ENCODE results near the gene GPR4. TPM values are rescaled to one million over a fixed set of nuclear protein-coding genes. Genes with fewer than 3 reads are reported as not detected.

GPR4 gene
- total RNA-seq (2021), result 0.07 TPM in 1 of 2 replicates, not detected in the other
- long read RNA-seq, result 0 reads

- WGBS (ENCODE audit: extremely low coverage, insufficient read length, low lambda C conversion rate), result no CpG with 5 or more reads among the region's 52 CpGs
- Histone ChIP-seq H4K5ac (ENCODE audit: insufficient read length, low read depth, low read length) (no peak within 1 kb of the TSS), H3T11ph (ENCODE audit: low read length) (no peak within 1 kb of the TSS), H4K20me1 (ENCODE audit: control insufficient read depth, insufficient read depth, insufficient read length) (no peaks in the 10 kb centered on the region), H4K91ac (ENCODE audit: insufficient read length, low read depth, low read length) (no peak within 1 kb of the TSS), H4K8ac (replicated peaks; ENCODE audit: insufficient read length, low read depth, low read length) (no peak within 1 kb of the TSS), H2BK12ac (ENCODE audit: insufficient read length, low read depth, low read length) (no peak within 1 kb of the TSS), H3K14ac (ENCODE audit: insufficient read depth, low read length) (no peak within 1 kb of the TSS), H3K9ac (ENCODE audit: extremely low read depth, insufficient read length, low read length) (no peak within 1 kb of the TSS), H3K4ac (ENCODE audit: low read depth, low read length) (no peak within 1 kb of the TSS), H2BK120ac (ENCODE audit: low read depth, low read length, poor library complexity, severe bottlenecking) (no peak within 1 kb of the TSS), H3K18ac (ENCODE audit: insufficient read length, low read depth, low read length) (no peak within 1 kb of the TSS), H3K56ac (ENCODE audit: insufficient read length, low read depth, low read length) (no peak within 1 kb of the TSS), H2BK5ac (ENCODE audit: insufficient read length, low read length) (no peak within 1 kb of the TSS), H2BK20ac (ENCODE audit: low read depth, low read length, poor library complexity, severe bottlenecking) (no peak within 1 kb of the TSS), H3K9me3 (ENCODE audit: control insufficient read depth, low read depth, low read length) (no peaks in the 10 kb centered on the region), H3K27me3 (ENCODE audit: insufficient read depth, low read length) (peaks cover 34% of the 10 kb centered on the region), H3K79me1 (ENCODE audit: insufficient read depth, low read depth, low read length, poor library complexity, severe bottlenecking) (no peaks in the 10 kb centered on the region), H2BK15ac (ENCODE audit: low read depth, low read length) (no peak within 1 kb of the TSS), H3K23me2 (ENCODE audit: insufficient read length, low read depth, low read length, poor library complexity, severe bottlenecking) (peaks cover 6% of the 10 kb centered on the region), H3K79me2 (ENCODE audit: insufficient read depth, low read length) (no peaks in the 10 kb centered on the region), H3K4me2 (ENCODE audit: insufficient read depth, insufficient read length, low read length) (peak within 1 kb of the TSS; percentile 40), H2AK5ac (ENCODE audit: insufficient read length, low read length) (no peak within 1 kb of the TSS), H3K27ac (ENCODE audit: insufficient read length, low read depth, low read length) (no peak within 1 kb of the TSS), H3K4me1 (ENCODE audit: insufficient read depth, low read length) (no peaks in the 10 kb centered on the region), H3K23ac (ENCODE audit: insufficient read length, low read depth, low read length) (no peak within 1 kb of the TSS), H2AFZ (ENCODE audit: low read length) (no peak within 1 kb of the TSS)
- Mint-ChIP-seq H3K4me1 (peaks cover 32 to 53% of the 10 kb centered on the region in 2 experiments), H3K4me3 (peak within 1 kb of the TSS; percentile 49 to 80), H3K27ac (peak within 1 kb of the TSS in 1 of 3 experiments; percentile 40; a peak in 1 of 7 replicates), H3K36me3 (ENCODE audit: insufficient read depth in 1 of 3, low read depth in 3 of 3) (peaks cover 0 to 3% (median 0%) of the 10 kb centered on the region in 3 experiments; a peak in 2 of 7 replicates), H3K9me3 (no peaks in the 10 kb centered on the region; a peak in 1 of 5 replicates), H3K27me3 (ENCODE audit: low read depth) (peaks cover 68% of the 10 kb centered on the region)
- DNase-seq, result peak; percentile 81
- TF ChIP-seq CTCF (conservative IDR thresholded peaks at IDR 0.05), result no peak
These were observed at the start of gene GPR4 for GRCh38 chr19:45601524-45602374. Gene GPR4, minus strand, starts transcription at chr19:45602212. Its CDS starts 10,346 bp downstream, at chr19:45591866.
